T-cell (primary cell): Measurements from ENCODE around the gene ASS1. TPM values are rescaled to one million over a fixed set of nuclear protein-coding genes. Genes with fewer than 3 reads are reported as not detected.

Source experiments
- ATAC-seq, 4 experiments: fragments of 200-7000 bp in 3 of 4; fragments of 150-1000 bp in 1 of 4; cut with Tn5 transposase; replicated peaks in 1 of 4; 1 replicate in 3 of 4; 2 replicates in 1 of 4; pipeline ENCODE4 v1.10.0; 2021; ENCODE audit warnings: moderate library complexity in 3 of 4, mild to moderate bottlenecking in 2 of 4, moderate number of reproducible peaks in 1 of 4
- CTCF ChIA-PET, 2 donors: fragments of 300-600 bp; sonication (Branson Sonifier 250); formaldehyde crosslinking; loops; one replicate each; lab custom pipeline; 2022; ENCODE audit warnings: antibody characterized with exemption in 2 of 2; lab: Charles Lee
- POLR2A ChIA-PET, 2 donors: fragments of 300-600 bp; sonication (Branson Sonifier 250); formaldehyde crosslinking; loops; one replicate each; lab custom pipeline; 2022; ENCODE audit warnings: antibody characterized with exemption in 2 of 2; lab: Charles Lee
- DNase-seq, 35 experiments: peaks; one replicate each; pipeline versions ENCODE4 v3.0.0 to v3.0.0-alpha.2; 2013 to 2023
- H3K27ac ChIP-seq: one replicate; pipeline ENCODE4 v1.5.1; 2013; ENCODE audit warnings: low read length
- H3K27me3 ChIP-seq, 2 experiments: replicated peaks in 1 of 2; 1 replicate in 1 of 2; 2 replicates in 1 of 2; pipeline versions ENCODE4 v1.6.1 to v1.7.0; 2013; ENCODE audit warnings: low read length in 1 of 2, mixed read lengths in 1 of 2; ENCODE audit not compliant: control insufficient read depth in 2 of 2, insufficient read depth in 2 of 2; ENCODE audit errors: extremely low read depth in 1 of 2
- H3K36me3 ChIP-seq, 2 donors: 1 replicate in 1 of 2; 2 replicates in 1 of 2; pipeline versions ENCODE4 v1.6.1 to v1.7.0; 2013; ENCODE audit warnings: low read length in 1 of 2; ENCODE audit not compliant: control insufficient read depth in 2 of 2, insufficient read depth in 1 of 2; ENCODE audit errors: extremely low read depth in 1 of 2
- H3K4me1 ChIP-seq, 2 experiments: 1 replicate in 1 of 2; 2 replicates in 1 of 2; pipeline versions ENCODE4 v1.6.1 to v1.7.0; 2013; ENCODE audit warnings: low read length in 2 of 2, mixed read lengths in 1 of 2; ENCODE audit not compliant: insufficient read depth in 2 of 2, control insufficient read depth in 1 of 2; ENCODE audit errors: extremely low read depth in 1 of 2
- H3K4me3 ChIP-seq, 2 donors: 1 replicate in 1 of 2; 2 replicates in 1 of 2; pipeline versions ENCODE4 v1.5.1 to v1.7.0; 2013; ENCODE audit warnings: mild to moderate bottlenecking in 2 of 2, low read length in 1 of 2, moderate library complexity in 1 of 2; ENCODE audit not compliant: control insufficient read depth in 1 of 2; ENCODE audit errors: extremely low read depth in 1 of 2
- H3K9me3 ChIP-seq: 2 replicates; pipeline ENCODE4 v1.7.0; 2013
- H3K27ac Mint-ChIP-seq, 2 donors: one replicate each; pipeline ENCODE4 v1.8.0; 2020 to 2021; ENCODE audit warnings: mild to moderate bottlenecking in 2 of 2, mixed read lengths in 2 of 2
- H3K27me3 Mint-ChIP-seq, 2 donors: one replicate each; pipeline ENCODE4 v1.8.0; 2021 to 2022; ENCODE audit warnings: mixed read lengths in 2 of 2
- H3K36me3 Mint-ChIP-seq: one replicate; pipeline ENCODE4 v1.8.0; 2021; ENCODE audit warnings: mixed read lengths
- H3K4me1 Mint-ChIP-seq, 3 donors: one replicate each; pipeline ENCODE4 v1.8.0; 2020 to 2022; ENCODE audit warnings: mixed read lengths in 3 of 3, mild to moderate bottlenecking in 1 of 3
- H3K4me3 Mint-ChIP-seq, 3 donors: one replicate each; pipeline ENCODE4 v1.8.0; 2020 to 2022; ENCODE audit warnings: mild to moderate bottlenecking in 3 of 3, mixed read lengths in 3 of 3, moderate library complexity in 3 of 3
- H3K9me3 Mint-ChIP-seq, 3 donors: one replicate each; pipeline ENCODE4 v1.8.0; 2020 to 2022; ENCODE audit warnings: mixed read lengths in 3 of 3
- WGBS: methylation state at CpG from one replicate; pipeline ENCODE4 v1.1.5; 2013; ENCODE audit warnings: missing lambda C conversion rate; ENCODE audit not compliant: insufficient coverage; 5-methylcytosine and 5-hydroxymethylcytosine counted together
- total RNA-seq, 35 experiments: library from RNA in 6 of 35; stranded (reverse) in 6 of 35; fragments of 120-200 nt in 1 of 35; gene quantifications; one replicate each; pipeline versions ENCODE4 v1.2.1 to v1.2.4 and lab custom pipeline; 2013 to 2026

ASS1 gene
- total RNA-seq, 5 donors from 2014 or later (not counting 1 experiment from before 2014, with no cell fraction given): 0.92 to 2.1 (median 1.2) TPM; not detected in 2

GRCh38 chr9:130543368-130543767 lies 98.6 kb downstream of the ASS1 start:
- H3K27ac Mint-ChIP-seq: no peak overlapping the region
- H3K27ac ChIP-seq: no peak overlapping the region
- peaks cover 25 to 46% of the 10 kb centered on the region in 2 donors for H3K27me3 Mint-ChIP-seq
- ATAC-seq (no peak), DNase-seq (no peak)
- peaks cover 4% of the 10 kb centered on the region for H3K36me3 Mint-ChIP-seq
- H3K9me3 Mint-ChIP-seq: no peaks in the 10 kb centered on the region
- POLR2A ChIA-PET: interaction anchor here in 1 of 2 donors (0.5 kb wide), 1 partner anchor 1372 kb away, joined by 3 read pairs; no protein-coding TSS in a partner anchor
- no peak overlapping the region for H3K4me3 ChIP-seq
- no peak overlapping the region for H3K4me3 Mint-ChIP-seq
- H3K9me3 ChIP-seq: no peaks in the 10 kb centered on the region
- peaks cover 0 to 4% (median 0%) of the 10 kb centered on the region in 3 donors for H3K4me1 Mint-ChIP-seq
- no peaks in the 10 kb centered on the region for H3K36me3 ChIP-seq
- CTCF ChIA-PET: no interaction called here
- no peaks in the 10 kb centered on the region for H3K4me1 ChIP-seq
- peaks cover 0 to 44% of the 10 kb centered on the region in 2 experiments for H3K27me3 ChIP-seq
- WGBS: 56% methylated on average over 8 of the region's 8 CpGs

GRCh38 chr9:130543859-130544258 lies 99.1 kb downstream of the ASS1 start:
- ChIA-PET POLR2A (no interaction called here), CTCF (no interaction called here)
- Histone ChIP-seq H3K36me3 (no peaks in the 10 kb centered on the region), H3K4me1 (no peaks in the 10 kb centered on the region), H3K4me3 (no peak overlapping the region), H3K27ac (no peak overlapping the region), H3K27me3 (peaks cover 0 to 39% of the 10 kb centered on the region in 2 experiments), H3K9me3 (no peaks in the 10 kb centered on the region)
- DNase-seq (no peak), ATAC-seq (no peak)
- no CpG with 5 or more reads among the region's 6 CpGs for WGBS
- Mint-ChIP-seq H3K9me3 (no peaks in the 10 kb centered on the region), H3K4me3 (no peak overlapping the region), H3K27me3 (peaks cover 20 to 41% of the 10 kb centered on the region in 2 donors), H3K4me1 (no peaks in the 10 kb centered on the region), H3K27ac (no peak overlapping the region), H3K36me3 (peaks cover 4% of the 10 kb centered on the region)

GRCh38 chr9:130544364-130544763 lies 99.6 kb downstream of the ASS1 start:
- H3K27me3 Mint-ChIP-seq: peaks cover 20 to 36% of the 10 kb centered on the region in 2 donors
- H3K36me3 ChIP-seq: no peaks in the 10 kb centered on the region
- H3K4me3 ChIP-seq: no peak overlapping the region
- no CpG with 5 or more reads among the region's 9 CpGs for WGBS
- no peaks in the 10 kb centered on the region for H3K4me1 ChIP-seq
- no peak overlapping the region for H3K27ac ChIP-seq
- peaks cover 4% of the 10 kb centered on the region for H3K36me3 Mint-ChIP-seq
- H3K27me3 ChIP-seq: peaks cover 0 to 34% of the 10 kb centered on the region in 2 experiments
- ATAC-seq: no peak
- H3K27ac Mint-ChIP-seq: no peak overlapping the region
- no peaks in the 10 kb centered on the region for H3K4me1 Mint-ChIP-seq
- no peak overlapping the region for H3K4me3 Mint-ChIP-seq
- peaks cover 0 to 4% (median 0%) of the 10 kb centered on the region in 3 donors for H3K9me3 Mint-ChIP-seq
- no peaks in the 10 kb centered on the region for H3K9me3 ChIP-seq
- POLR2A ChIA-PET: no interaction called here
- no peak for DNase-seq
- CTCF ChIA-PET: no interaction called here

- Mint-ChIP-seq H3K4me3 (no peak overlapping the region), H3K27ac (no peak overlapping the region), H3K4me1 (no peaks in the 10 kb centered on the region), H3K9me3 (peaks cover 0 to 5% (median 0%) of the 10 kb centered on the region in 3 donors), H3K36me3 (no peaks in the 10 kb centered on the region), H3K27me3 (peaks cover 10 to 24% of the 10 kb centered on the region in 2 donors)
- ATAC-seq (no peak), DNase-seq (no peak)
- WGBS: 90% methylated on average over 3 of the region's 6 CpGs
- Histone ChIP-seq H3K27me3 (peaks cover 0 to 17% of the 10 kb centered on the region in 2 experiments), H3K36me3 (no peaks in the 10 kb centered on the region), H3K9me3 (no peaks in the 10 kb centered on the region), H3K4me3 (no peak overlapping the region), H3K4me1 (no peaks in the 10 kb centered on the region), H3K27ac (no peak overlapping the region)
- POLR2A ChIA-PET: no interaction called here
- CTCF ChIA-PET: no interaction called here
These were observed 103.3 kb downstream of the ASS1 start for GRCh38 chr9:130548103-130548502.

- H3K27ac ChIP-seq: no peak overlapping the region
- 50% methylated on average over 1 of the region's 5 CpGs for WGBS
- no peaks in the 10 kb centered on the region for H3K9me3 ChIP-seq
- Mint-ChIP-seq H3K27ac (no peak overlapping the region), H3K4me1 (no peaks in the 10 kb centered on the region), H3K4me3 (no peak overlapping the region), H3K9me3 (peaks cover 0 to 5% (median 0%) of the 10 kb centered on the region in 3 donors), H3K36me3 (no peaks in the 10 kb centered on the region), H3K27me3 (peaks cover 10 to 24% of the 10 kb centered on the region in 2 donors)
- peaks cover 0 to 16% of the 10 kb centered on the region in 2 experiments for H3K27me3 ChIP-seq
- no peaks in the 10 kb centered on the region for H3K36me3 ChIP-seq
- DNase-seq (no peak), ATAC-seq (no peak)
- POLR2A ChIA-PET: no interaction called here
- no peak overlapping the region for H3K4me3 ChIP-seq
- no peaks in the 10 kb centered on the region for H3K4me1 ChIP-seq
- CTCF ChIA-PET: no interaction called here
These were observed 104.5 kb downstream of the ASS1 start for GRCh38 chr9:130549093-130549735.

Other genes with a start within 250 kb of the ASS1 start
- under 1 TPM in 1 of 5 donors, not detected in 4; 0.03 TPM for gene HMCN2, start 179.2 kb upstream of the ASS1 start, total RNA-seq
- 10 to 100 TPM; 34.2 to 44.7 (median 41.9) TPM for gene FUBP3, start 134.6 kb downstream of the ASS1 start, total RNA-seq
- gene PRDM12, start 219.6 kb downstream of the ASS1 start, total RNA-seq: under 1 TPM in 3 of 5 donors, not detected in 2; 0.13 to 0.19 (median 0.16) TPM
- gene EXOSC2, start 248.8 kb downstream of the ASS1 start, total RNA-seq: 10 to 100 TPM; 49.1 to 59.1 (median 52.1) TPM